HEK293 (cell line): ENCODE results near the gene SLC17A5.

Experiments
- CTCF ChIP-seq: fragments of 450-650 bp; formaldehyde crosslinking; IDR thresholded peaks from 2 replicates; pipeline ENCODE4 v1.5.1; 2016; ENCODE audit warnings: missing biosample characterization, missing genetic modification characterization
- RBAK ChIP-seq: fragments of 450-650 bp; formaldehyde crosslinking; IDR thresholded peaks from 2 replicates; pipeline ENCODE4 v1.5.1; 2016; ENCODE audit warnings: missing biosample characterization, missing genetic modification characterization
- YY1 ChIP-seq: fragments of 450-650 bp; formaldehyde crosslinking; IDR thresholded peaks from 2 replicates; pipeline ENCODE4 v1.5.1; 2018; ENCODE audit warnings: missing biosample characterization, missing genetic modification characterization
- ZBTB17 ChIP-seq: fragments of 450-650 bp; formaldehyde crosslinking; IDR thresholded peaks from 2 replicates; pipeline ENCODE4 v1.5.1; 2016; ENCODE audit warnings: missing biosample characterization, missing genetic modification characterization
- ZBTB48 ChIP-seq: fragments of 450-650 bp; formaldehyde crosslinking; IDR thresholded peaks from 2 replicates; pipeline ENCODE4 v1.5.1; 2016; ENCODE audit warnings: missing biosample characterization, missing genetic modification characterization
- ZNF513 ChIP-seq: fragments of 450-650 bp; IDR thresholded peaks from 2 replicates; pipeline ENCODE4 v1.5.1; 2018; ENCODE audit warnings: missing biosample characterization, missing genetic modification characterization
- ZNF76 ChIP-seq: fragments of 450-650 bp; formaldehyde crosslinking; IDR thresholded peaks from 2 replicates; pipeline ENCODE4; 2016; ENCODE audit warnings: low read depth, missing biosample characterization, missing genetic modification characterization, borderline replicate concordance
- TF ChIP-seq, protein P1 (sequence below): fragments of 450-650 bp; formaldehyde crosslinking; IDR thresholded peaks from 2 replicates; pipeline ENCODE4 v1.5.1; 2016; ENCODE audit warnings: missing biosample characterization, missing genetic modification characterization
- TF ChIP-seq, protein P2 (sequence below): fragments of 450-650 bp; formaldehyde crosslinking; IDR thresholded peaks from 2 replicates; pipeline ENCODE4 v1.5.1; 2016; ENCODE audit warnings: missing biosample characterization, missing genetic modification characterization

- TF ChIP-seq, protein P1, sequence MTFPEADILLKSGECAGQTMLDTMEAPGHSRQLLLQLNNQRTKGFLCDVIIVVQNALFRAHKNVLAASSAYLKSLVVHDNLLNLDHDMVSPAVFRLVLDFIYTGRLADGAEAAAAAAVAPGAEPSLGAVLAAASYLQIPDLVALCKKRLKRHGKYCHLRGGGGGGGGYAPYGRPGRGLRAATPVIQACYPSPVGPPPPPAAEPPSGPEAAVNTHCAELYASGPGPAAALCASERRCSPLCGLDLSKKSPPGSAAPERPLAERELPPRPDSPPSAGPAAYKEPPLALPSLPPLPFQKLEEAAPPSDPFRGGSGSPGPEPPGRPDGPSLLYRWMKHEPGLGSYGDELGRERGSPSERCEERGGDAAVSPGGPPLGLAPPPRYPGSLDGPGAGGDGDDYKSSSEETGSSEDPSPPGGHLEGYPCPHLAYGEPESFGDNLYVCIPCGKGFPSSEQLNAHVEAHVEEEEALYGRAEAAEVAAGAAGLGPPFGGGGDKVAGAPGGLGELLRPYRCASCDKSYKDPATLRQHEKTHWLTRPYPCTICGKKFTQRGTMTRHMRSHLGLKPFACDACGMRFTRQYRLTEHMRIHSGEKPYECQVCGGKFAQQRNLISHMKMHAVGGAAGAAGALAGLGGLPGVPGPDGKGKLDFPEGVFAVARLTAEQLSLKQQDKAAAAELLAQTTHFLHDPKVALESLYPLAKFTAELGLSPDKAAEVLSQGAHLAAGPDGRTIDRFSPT (tag by site-specific recombination): no peak
- TF ChIP-seq RBAK (tag by site-specific recombination) (no peak), CTCF (tag by site-specific recombination) (no peak), ZBTB48 (no peak), ZNF513 (tag by site-specific recombination) (no peak), ZNF76 (tag by site-specific recombination) (no peak), ZBTB17 (tag by site-specific recombination) (no peak), YY1 (tag by site-specific recombination) (no peak)
- TF ChIP-seq, protein P2, sequence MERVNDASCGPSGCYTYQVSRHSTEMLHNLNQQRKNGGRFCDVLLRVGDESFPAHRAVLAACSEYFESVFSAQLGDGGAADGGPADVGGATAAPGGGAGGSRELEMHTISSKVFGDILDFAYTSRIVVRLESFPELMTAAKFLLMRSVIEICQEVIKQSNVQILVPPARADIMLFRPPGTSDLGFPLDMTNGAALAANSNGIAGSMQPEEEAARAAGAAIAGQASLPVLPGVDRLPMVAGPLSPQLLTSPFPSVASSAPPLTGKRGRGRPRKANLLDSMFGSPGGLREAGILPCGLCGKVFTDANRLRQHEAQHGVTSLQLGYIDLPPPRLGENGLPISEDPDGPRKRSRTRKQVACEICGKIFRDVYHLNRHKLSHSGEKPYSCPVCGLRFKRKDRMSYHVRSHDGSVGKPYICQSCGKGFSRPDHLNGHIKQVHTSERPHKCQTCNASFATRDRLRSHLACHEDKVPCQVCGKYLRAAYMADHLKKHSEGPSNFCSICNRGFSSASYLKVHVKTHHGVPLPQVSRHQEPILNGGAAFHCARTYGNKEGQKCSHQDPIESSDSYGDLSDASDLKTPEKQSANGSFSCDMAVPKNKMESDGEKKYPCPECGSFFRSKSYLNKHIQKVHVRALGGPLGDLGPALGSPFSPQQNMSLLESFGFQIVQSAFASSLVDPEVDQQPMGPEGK (tag by site-specific recombination): no peak
Measured at GRCh38 chr6:73679009-73679408, 25.2 kb upstream of the SLC17A5 start.
